Medulla oblongata (tissue), 1 donor: ENCODE data around the gene XAGE2.
"Not testable (repeated sequence)": the region's sequence is repeated elsewhere in the genome, so short reads cannot be mapped to it uniquely, and the experiment has no call there.

Experiments used
- DNase-seq: peaks from one replicate; pipeline ENCODE4 v3.0.0-alpha.2; 2015; ENCODE audit errors: extremely low spot score

The XAGE2 gene, protein sequence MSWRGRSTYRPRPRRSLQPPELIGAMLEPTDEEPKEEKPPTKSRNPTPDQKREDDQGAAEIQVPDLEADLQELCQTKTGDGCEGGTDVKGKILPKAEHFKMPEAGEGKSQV

DNA sequence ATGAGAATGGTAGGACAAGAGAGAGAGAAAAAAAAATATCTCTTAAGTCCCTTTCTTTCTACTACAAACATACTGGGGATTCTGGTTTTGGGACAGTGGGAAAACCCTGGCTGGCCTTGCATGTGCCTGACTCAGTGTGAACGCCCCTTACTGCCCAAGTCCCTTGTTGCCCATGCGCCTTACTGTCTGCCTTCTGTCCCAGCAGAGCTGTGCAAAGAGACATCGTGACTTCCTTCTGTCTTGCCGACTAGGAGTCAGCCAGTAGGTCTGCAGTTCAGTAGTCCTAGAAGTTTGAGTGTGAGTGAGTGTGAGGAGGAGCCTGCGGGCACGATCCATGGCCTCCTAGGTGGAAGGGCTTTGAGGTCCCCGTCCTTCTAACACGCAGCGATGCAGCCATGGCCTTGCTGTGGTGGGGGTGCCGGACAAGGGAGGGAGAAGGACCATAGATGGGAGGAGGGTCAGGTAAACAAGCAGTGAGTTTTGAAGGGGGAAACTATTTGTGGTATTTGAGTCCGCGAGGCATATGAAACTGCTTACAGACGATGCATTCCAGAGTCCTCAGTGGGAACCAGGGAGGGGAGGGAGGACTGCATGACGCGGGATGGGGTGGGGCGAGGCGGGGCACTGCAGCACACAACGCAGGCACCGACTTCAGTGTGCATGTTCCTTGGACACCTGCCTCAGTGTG is at the start of gene XAGE2:
TSS of gene XAGE2 (plus strand) at position 654 of the 688 bp plus-strand sequence. CDS start 994 bp downstream, outside the sequence.
- no peak for DNase-seq

DNA sequence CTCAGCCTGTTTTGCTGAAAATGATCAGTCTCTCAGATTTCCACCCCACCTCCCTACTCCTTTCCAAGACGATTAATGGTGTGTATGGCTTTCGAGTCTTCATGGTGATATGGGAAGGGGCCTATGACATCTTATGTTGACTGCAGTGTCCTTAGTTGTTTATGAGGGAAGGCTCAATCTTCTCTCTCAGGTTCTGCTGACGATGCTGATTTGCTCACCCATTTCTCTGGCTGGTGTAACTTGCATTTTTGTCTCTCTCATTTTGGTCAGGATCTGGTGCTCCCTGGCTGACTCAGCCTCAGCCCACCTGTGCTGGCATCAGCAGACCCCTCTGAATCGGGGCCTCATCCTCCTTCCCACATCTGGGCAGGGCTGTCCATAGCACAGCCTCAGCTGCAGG is 31.4 kb upstream of the XAGE2 start:
- no peak for DNase-seq

DNA sequence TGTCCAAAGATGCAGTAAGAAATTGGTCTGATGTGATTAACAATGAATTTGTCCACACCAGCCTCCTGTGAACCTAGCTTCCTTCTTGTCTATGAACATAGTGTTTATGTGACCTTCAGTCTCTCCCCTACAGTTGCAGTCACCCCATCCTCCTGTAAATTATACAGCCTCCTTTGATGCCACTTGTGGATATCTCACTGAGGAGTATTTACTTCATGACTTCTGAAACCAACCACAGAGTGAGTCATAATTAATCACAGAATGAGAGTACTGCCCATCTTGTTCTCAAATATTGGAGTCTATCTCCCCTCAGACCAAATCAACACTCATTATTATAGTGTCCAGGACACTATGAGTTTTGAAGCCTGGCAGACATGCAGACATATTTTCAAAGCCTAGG is 27.3 kb upstream of the XAGE2 start:
- no peak for DNase-seq

DNA sequence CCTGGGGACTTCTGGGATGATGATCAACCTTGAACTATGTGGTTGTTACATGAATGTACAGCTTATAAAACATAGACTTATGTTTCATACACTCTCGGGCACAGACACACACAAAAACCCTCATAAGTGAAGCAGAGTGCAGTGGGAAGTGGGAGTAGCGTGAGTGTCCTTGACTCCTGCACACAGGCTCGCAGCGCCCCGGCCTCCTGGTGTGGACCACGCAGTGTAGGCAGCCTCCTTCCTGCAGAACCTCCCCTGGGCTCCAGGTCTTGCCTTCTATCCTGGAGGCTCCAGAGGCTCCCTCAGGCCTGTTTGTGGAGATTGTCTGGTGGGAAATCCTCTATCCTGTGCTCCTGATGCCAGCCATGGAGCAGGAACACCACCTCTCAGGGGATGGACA is 25.7 kb upstream of the XAGE2 start:
- not testable (repeated sequence) for DNase-seq

DNA sequence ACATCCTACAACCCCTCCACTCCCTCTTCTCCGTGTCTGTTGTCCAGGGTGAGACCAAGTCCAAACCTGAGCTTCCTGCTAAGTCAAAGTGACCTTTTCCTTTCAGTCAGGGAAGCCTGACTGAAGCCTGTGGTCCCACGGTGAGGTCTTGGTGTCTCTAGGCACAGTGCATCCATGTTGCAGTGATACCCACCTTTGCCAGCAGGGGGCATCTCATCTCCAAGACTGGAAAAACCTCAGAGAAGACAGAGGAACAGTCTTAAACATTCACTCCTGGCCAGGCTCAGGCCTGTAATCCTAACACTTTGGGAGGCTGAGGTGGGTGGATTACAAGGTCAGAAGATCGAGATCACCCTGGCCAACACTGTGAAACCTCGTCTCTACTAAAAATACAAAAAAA is 23.4 kb upstream of the XAGE2 start:
- peak; percentile 2 for DNase-seq

DNA sequence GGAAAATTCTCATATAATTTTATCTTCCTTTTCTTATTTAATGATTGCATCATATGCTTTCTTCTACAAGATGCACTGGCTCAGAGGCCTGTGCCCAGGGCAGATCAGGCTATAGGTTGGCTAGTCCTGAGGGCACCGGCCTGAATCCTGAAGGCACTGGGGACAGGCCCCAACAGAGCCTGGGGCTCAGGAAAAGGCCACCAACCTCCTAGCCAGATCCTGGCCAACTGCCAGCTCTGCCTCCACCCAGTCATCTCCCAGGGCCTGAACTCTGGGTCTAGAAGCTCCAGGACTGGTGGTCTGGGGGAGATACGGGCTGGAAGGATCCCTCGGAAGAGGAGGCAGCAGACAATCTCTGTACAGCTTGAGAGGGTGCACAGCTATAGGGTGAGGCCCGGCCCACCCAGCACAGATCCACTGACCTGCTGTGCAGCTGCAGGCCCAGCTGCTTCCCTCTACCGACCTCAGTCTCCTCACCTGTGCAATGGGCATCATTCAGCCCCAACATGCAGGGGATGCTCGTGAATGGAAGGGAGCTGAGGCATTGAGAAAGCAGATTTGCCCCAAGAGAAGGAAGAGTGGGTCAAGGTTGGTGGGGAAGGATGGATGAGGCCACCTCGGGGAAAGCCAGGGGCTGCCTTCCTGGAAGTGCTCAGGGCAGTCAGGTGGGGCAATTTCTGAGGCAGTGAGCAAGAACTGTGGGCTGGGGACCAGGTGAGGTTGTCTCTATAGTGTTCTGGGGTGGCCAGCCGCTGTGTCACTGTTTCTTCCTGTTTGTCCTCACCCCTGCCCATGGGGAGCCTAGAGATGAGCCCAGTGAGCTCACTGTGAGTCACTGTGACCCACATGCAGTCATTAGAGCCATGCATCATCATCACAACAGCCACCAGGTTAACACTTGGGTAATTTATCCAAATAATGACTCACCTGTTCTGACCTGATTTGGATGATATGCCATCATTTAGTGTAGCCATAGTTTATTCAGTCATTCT is 22.4 kb upstream of the XAGE2 start:
- DNase-seq = no peak

DNA sequence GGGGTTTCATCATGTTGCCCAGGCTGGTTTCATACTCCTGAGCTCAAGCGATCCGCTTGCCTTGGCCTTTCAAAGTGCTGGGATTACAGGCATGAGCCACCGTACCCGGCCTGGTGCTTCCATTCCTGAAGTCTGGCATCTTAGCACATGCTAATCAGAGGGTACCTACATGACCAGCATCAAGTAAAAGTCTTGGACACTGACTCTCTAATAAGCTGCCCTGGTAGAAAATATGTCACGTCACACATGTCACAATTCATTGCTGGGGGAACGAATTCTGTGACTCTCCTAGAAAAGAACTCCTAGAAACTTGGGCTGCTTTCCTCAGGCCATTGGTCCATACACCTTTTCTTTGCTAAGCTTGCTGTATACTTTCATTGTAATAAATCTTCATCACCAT is 19.1 kb upstream of the XAGE2 start:
- no peak for DNase-seq

DNA sequence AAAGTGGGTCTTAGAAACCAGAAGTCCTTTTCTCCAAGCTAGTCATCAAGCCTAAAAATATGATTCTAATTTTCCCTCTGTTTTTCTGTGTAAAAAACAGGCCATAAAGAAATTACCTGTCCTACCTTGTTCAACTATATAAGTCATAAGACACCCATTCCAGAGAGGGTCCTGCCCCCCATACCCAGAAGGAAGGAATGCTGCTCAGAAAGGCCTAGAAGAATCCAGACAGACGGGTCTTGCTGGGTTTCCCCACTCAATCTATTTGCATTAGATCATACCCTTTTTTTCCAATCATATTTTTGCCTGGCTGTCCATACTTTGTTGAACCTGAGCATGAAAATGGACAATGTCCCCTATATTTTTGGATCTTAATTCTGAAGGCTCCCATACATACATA is 16.3 kb upstream of the XAGE2 start:
- DNase-seq = no peak

DNA sequence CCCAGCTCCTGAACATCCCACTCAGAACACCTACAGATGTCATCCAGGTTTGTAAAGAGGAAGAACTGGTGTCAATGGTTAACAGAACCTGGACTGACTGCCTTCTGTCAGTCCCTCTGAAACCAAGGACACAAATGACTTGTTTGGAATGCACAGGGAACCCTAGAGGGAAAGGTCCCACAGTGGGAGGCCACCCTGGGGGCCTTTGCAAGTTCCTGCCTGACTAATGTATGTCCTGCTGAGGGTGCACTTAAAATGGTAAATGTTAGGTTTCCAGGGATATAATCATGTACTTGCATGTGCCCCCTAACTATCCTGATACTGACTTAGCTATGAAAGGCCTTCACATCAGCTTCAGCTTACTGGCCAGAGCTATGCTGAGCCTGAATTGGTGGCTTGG is 15.0 kb upstream of the XAGE2 start:
- no peak for DNase-seq

DNA sequence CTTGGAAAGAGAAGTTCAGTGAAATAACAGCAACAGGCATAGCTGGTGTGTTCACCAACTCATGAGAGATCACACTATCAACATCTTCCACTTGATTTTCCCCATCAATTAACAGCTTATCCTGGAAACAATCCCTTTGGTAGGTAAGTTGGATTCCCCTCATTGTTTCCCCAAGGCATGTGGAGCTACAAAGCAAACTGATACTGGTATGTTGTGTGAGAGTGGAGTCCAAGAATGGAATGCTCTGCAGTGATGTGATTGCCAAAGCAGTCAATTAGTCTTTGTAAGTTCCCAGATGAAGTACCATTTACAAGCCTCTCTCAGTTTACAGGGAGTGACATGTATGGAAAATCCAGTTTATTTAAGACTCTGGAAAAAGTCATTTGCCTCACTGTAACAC is 13.7 kb upstream of the XAGE2 start:
- no peak for DNase-seq

DNA sequence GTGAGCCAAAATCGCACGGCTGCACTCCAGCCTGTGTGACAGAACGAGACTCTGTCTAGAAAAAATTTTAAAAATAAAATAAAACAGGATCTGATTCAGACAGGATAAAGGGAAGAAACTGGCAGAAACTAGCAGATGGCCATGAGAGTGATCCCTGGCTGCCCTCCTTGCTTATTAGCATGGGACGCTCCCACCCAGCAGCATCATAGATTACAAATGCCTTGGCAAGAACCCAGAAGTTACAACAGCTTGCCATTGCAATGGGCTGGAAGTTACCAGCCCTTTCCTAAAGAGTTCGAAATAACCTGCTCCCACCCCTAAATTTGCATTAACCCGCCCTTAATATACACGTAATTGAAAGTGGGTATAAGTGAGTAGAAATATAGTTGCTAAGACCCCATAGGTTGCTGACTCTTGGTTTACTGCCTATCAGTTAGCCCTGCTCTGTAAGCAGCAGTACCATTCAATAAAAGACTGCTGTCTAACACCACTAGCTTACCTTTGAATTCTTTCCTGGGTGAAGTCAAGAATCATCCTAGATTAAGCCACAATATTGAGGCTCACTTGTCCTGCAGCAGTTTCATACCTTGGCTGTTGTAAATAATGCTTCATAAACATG is 9.1 kb upstream of the XAGE2 start:
- no peak for DNase-seq

DNA sequence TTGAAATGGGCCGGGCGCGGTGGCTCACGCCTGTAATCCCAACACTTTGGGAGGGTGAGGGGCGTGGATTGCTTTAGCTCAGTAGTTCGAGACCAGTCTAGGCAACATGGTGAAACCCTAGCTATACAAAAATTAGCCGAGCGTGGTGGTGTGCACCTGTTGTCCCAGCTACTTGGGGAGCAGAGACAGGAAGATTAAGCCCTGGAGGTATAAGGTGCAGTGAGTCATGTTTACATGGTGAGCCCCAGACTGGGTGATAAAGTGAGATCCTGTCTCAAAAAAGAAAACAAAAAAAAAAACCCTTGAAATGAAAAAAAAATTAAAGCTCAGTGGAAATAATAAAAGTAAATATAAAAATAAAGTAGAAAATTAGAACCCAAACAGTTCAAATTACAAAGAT is 6.9 kb upstream of the XAGE2 start:
- DNase-seq = no peak

DNA sequence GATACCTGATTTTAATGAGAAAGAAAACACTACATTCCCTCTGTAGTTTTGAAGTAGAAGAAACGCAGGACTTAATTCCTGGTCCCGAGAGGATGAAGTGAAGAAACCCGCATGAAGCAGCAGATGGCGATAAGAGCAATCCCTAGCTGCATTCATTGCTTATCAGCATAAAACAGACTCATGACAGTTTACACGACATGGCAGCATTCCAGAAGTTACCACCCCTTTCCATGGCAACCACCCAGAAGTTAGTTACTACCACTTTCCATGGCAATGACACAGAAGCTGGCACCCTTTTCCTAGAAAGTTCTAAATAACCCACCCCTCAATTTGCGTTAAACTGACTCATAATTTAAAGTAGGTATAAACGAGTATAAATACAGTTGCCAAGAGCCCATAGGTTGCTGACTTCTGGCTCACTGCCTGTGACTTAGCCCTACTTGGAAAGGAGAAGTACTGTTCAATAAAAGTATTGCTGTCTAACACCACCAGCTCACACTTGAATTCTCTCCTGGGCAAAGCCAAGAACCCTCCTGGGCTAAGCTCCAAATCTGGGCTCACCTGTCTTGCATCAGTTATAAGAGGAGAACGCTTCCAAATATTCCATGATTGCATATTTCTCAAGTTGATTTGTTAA is 5.5 kb upstream of the XAGE2 start:
- DNase-seq = no peak

DNA sequence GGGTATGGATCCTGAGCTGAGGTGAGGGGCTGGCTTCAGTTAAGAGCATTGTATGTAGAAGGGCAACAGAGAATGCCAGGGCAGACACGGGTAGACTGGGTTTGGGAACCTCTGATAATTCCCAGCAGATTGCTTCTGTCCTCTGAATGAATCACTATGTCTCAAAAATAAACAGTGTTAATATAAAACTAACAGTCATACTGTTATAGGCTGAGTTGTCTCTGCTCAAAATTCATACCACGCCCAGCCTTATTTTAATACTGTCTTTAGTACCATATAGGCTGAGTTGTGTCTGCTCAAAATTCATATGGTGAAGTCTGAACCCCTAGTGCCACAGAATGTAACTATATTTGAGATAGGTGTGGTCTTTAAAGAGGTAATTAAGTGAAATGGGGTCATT is 10.0 kb downstream of the XAGE2 start:
- no peak for DNase-seq

DNA sequence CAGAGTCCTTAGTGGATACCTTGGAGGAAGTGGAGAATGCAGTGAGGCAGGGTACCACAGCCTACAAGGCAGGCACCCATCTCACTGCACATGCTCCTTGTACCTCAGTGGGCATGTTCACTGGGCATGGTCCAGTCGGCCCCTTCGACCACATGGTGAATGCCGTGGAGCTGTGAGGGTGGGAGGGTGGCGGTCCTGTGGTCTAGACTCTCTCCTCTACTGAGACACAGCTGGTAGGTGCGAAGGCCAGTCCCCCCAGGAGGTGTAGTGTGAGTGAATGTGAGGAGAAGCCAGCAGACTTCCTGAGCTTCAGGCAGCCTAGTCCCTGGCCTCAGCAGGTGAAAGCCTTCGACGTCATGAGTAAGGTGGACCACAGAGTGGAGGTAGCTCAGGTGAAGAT is 12.2 kb downstream of the XAGE2 start:
- no peak for DNase-seq

DNA sequence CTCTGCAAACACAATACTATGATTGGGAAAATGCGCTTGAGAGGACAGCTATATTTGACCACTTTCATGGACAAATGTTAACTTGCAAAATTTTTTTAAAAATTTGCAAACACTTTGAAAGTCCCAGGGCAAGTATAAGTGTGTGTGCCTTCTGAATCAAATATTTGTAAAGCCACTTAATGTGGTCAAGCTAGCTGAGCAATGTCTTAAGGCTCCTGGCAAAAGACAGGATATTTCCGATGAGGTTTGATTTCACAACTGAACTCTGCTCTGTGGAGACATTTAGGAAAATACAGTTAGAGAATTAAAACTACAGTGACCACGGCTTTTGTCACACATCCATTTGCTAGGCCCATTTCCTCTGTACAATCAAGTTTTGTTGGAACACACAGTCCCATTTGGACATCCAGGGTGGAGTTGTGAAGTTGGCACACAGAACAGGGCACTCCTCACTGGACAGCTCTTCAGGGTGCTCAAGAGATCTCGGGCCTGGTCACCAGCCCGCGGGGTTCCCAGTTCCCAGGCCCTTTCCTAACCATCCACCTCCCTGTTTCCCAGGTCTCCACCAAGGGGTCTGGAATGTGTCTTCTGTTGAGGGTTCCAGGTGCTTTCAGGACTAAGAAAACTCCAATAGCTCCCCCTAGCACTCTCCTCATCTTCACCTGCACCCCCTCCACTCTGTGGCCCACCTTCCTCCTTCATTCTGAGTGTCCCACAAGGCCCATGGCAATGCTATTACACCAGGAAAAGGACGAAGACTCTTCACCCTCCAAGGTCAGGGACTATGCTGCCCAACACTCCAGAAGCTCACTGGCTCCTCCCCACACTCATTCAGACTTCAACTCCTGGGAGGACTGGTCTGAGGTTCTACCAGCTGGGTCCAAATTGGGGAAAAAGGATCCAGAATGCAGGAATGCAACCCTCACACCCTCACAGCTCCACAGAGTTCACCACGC is 41.9 kb downstream of the XAGE2 start:
- DNase-seq = no peak

DNA sequence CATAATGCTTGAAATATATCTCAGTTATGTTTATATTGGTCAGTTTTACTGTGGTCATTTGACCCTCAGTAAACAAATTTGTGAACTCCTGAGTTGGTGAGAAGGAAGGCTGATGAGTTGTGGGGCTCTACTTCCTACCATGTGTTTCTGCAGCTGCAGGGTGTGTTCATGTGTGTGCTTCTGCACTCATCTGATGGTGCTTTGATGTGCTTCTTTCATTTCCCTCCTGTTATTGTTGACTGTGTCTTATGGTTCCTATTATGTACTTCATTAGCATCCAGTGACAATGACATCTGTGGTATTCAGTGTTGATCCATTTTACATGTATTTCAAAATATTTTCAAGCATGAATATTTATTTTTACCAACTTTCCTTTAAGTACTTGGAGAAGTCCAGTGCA is 46.5 kb downstream of the XAGE2 start:
- no peak for DNase-seq

DNA sequence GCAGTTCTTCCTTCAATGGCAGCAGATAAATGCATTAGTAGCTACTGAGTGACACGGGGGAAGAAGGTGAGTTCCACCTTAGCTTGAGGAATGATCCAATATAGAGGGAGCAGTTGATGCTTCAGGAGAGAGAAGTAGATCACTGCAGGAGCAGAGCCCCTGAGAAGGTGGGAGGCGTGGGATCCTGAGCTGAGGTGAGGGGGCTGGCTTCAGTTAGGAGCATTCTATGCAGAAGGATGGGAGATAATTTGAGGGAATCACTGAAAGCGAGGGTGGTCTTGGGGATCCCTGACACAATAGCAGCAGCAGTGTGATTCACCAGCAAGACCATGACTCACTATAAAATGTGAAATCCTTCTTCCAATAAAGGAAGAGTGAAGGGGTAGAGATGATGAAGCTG is 48.0 kb downstream of the XAGE2 start:
- DNase-seq = no peak

DNA sequence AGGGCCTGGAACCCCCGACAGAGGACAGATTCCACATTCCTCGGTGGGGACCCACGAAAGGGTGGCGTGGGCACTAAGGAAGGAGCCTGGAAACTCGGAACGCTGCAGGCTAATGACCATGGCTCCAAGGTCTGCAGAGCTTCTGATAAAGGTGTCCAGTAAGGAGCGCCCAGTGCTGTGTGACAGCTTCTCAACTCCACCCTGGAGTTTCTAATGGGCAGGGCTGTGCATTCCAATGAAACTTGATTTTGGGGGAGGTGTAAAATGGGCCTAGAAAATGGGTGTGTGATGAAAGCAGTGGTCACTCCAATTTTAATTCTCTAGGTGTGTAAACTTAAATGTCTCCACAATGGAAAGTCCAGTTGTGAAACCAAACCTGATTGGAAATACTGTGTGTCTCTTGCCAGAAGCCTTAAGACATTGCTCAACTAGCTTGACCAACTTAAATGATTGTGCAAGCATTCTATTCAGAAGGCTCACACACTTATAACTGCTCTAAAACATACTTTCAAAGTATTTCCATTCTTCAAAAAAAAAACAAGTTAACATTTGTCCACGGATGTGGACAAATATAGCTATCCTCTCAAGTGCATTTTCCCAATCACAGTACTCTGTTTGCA is 52.1 kb downstream of the XAGE2 start:
- DNase-seq = no peak

DNA sequence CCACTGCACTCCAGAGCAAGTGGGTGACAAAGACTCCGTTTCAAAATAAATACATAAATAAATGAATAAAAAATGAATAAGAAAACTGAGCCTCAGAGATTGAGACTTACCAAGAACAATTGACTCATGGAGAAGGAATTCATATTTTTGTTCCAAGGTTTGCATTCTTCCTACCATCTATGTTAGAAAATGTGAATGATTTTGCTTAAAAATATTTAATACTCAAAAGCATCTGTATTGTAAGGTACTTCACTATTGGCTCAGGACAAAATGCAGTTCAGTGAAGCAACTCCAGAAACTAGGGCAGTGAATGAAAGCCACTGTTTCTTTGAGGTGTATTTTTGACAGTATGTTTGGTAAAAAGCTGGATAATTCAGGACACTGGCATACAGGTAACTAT is 54.1 kb downstream of the XAGE2 start:
- DNase-seq = no peak
